K562 (cell line): ENCODE data around the gene DNAH10. TPM values are rescaled to one million over a fixed set of nuclear protein-coding genes. Genes with fewer than 3 reads are reported as not detected.

Experiments used
- ATAC-seq: fragments of 200-7000 bp; cut with Tn5 transposase; 3 replicates; pipeline ENCODE4 v1.9.1; 2020; ENCODE audit warnings: moderate library complexity
- BruUV-seq: library from RNA; stranded (reverse); fragments of 400-500 nt; replicated peaks from 2 replicates; lab custom pipeline; 2021; lab: Mats Ljungman, UMichigan
- CTCF ChIA-PET: fragments of 300-600 bp; formaldehyde crosslinking; extraction: SDS; loops from one replicate; lab custom pipeline; 2021; ENCODE audit warnings: low intra/inter-chr PET ratio; lab: Yijun Ruan, JAX
- POLR2A ChIA-PET: fragments of 300-600, 350-650 bp; sonication (Branson Sonifier 250); formaldehyde crosslinking; extraction: SDS; loops from one replicate; lab custom pipeline; 2021; ENCODE audit warnings: antibody characterized with exemption, inconsistent platforms; lab: Yijun Ruan, JAX
- DNase-seq, 4 experiments: peaks; one replicate each; pipeline versions ENCODE4 v3.0.0 to v3.0.0-alpha.2; 2011 to 2018; ENCODE audit warnings: low spot score in 3 of 4, mixed read lengths in 3 of 4; ENCODE audit errors: extremely low read depth in 1 of 4
- FAIRE-seq: peaks from 2 replicates; lab custom pipeline; 2011; peaks lifted over from hg19 to GRCh38; lab: Jason Lieb, UNC
- H2AFZ ChIP-seq: 2 replicates; pipeline ENCODE4 v1.6.0; 2011; ENCODE audit warnings: low read depth, low read length, control low read depth, inconsistent platforms
- H3K27ac ChIP-seq: fragments of 200-600 bp; 3 replicates; pipeline ENCODE4 v1.8.0; 2011; ENCODE audit warnings: low read depth, mild to moderate bottlenecking, control low read depth, inconsistent platforms, low read length, moderate library complexity, mixed read lengths; ENCODE audit errors: extremely low read depth
- H3K27me3 ChIP-seq, 2 experiments: fragments of 300-600 bp in 1 of 2; 2 replicates in 1 of 2; 3 replicates in 1 of 2; pipeline versions ENCODE4 v1.6.0 to v1.8.0; 2011; ENCODE audit warnings: inconsistent platforms in 2 of 2, low read length in 2 of 2, mild to moderate bottlenecking in 1 of 2, mixed read lengths in 1 of 2, moderate library complexity in 1 of 2; ENCODE audit not compliant: control insufficient read depth in 2 of 2, insufficient read depth in 2 of 2
- H3K36me3 ChIP-seq: fragments of 300-600 bp; 3 replicates; pipeline ENCODE4 v1.8.0; 2011; ENCODE audit warnings: mild to moderate bottlenecking, low read length, inconsistent platforms; ENCODE audit not compliant: control insufficient read depth, insufficient read depth
- H3K4me1 ChIP-seq, 2 experiments: fragments of 200-600 bp in 1 of 2; replicated peaks in 1 of 2; 2 replicates in 1 of 2; 3 replicates in 1 of 2; pipeline versions ENCODE4 v1.5.1 to v1.8.0; 2011; ENCODE audit warnings: inconsistent platforms in 2 of 2, low read length in 2 of 2, mild to moderate bottlenecking in 1 of 2, mixed read lengths in 1 of 2, moderate library complexity in 1 of 2; ENCODE audit not compliant: control insufficient read depth in 2 of 2, insufficient read depth in 2 of 2
- H3K4me2 ChIP-seq: 2 replicates; pipeline ENCODE4 v1.6.1; 2011; ENCODE audit warnings: low read length, control low read depth, inconsistent platforms, mixed read lengths; ENCODE audit not compliant: insufficient read depth
- H3K4me3 ChIP-seq: fragments of 200-600 bp; sonication (generic), shearing (Covaris generic); 2 replicates; pipeline ENCODE4 v1.5.1; 2016; ENCODE audit warnings: control low read depth, inconsistent platforms
- H3K79me2 ChIP-seq: fragments of 200-600 bp; 3 replicates; pipeline ENCODE4 v1.8.0; 2011; ENCODE audit warnings: low read length, inconsistent platforms; ENCODE audit not compliant: control insufficient read depth, insufficient read depth
- H3K9ac ChIP-seq, 2 experiments: 2 replicates each; pipeline versions ENCODE4 v1.6.0 to v1.6.1; 2011; ENCODE audit warnings: low read depth in 2 of 2, low read length in 2 of 2, control low read depth in 1 of 2, inconsistent platforms in 1 of 2, mild to moderate bottlenecking in 1 of 2, mixed read lengths in 1 of 2; ENCODE audit not compliant: insufficient read depth in 1 of 2
- H3K9me1 ChIP-seq: one replicate; pipeline ENCODE4 v1.6.0; 2011; ENCODE audit warnings: inconsistent platforms, mild to moderate bottlenecking, low read length, moderate library complexity; ENCODE audit not compliant: control insufficient read depth, insufficient read depth
- H3K9me3 ChIP-seq: replicated peaks from 2 replicates; pipeline ENCODE4 v1.5.1; 2011; ENCODE audit warnings: low read depth, low read length, inconsistent platforms; ENCODE audit not compliant: control insufficient read depth, insufficient read depth
- H4K20me1 ChIP-seq: replicated peaks from 2 replicates; pipeline ENCODE4 v1.6.1; 2011; ENCODE audit warnings: low read length, inconsistent platforms, mixed read lengths; ENCODE audit not compliant: control insufficient read depth, insufficient read depth
- NCOA2 ChIP-seq, 2 experiments: fragments of 450-650 bp; IDR thresholded peaks; 2 replicates each; pipeline ENCODE4 v1.6.1; 2018; ENCODE audit warnings: mild to moderate bottlenecking in 2 of 2, moderate library complexity in 1 of 2; ENCODE audit not compliant: partially characterized antibody in 2 of 2
- PHF20 ChIP-seq: fragments of 450-650 bp; IDR thresholded peaks from 2 replicates; pipeline ENCODE4 v1.6.1; 2018; ENCODE audit not compliant: partially characterized antibody
- SMAD4 ChIP-seq: fragments of 250-450 bp; sonication (Bioruptor Pico); conservative IDR thresholded peaks from 2 replicates; pipeline ENCODE4 v1.8.0; 2021; ENCODE audit warnings: inconsistent platforms, mild to moderate bottlenecking, moderate library complexity
- SMC3 ChIP-seq: conservative IDR thresholded peaks from 2 replicates; pipeline ENCODE4 v1.6.1; 2011; ENCODE audit warnings: low read depth, low read length, improper control_type of control experiment; ENCODE audit not compliant: insufficient read depth
- WGBS: fragments of 100-300 bp; shearing (Covaris generic); methylation state at CpG from one replicate; pipeline ENCODE4 v1.1.6; 2016; ENCODE audit warnings: low coverage, mixed read lengths; ENCODE audit not compliant: insufficient coverage; ENCODE audit errors: missing lambda C conversion rate; 5-methylcytosine and 5-hydroxymethylcytosine counted together
- in situ Hi-C: fragments of 300-500 bp; cut with MboI; formaldehyde crosslinking; loops from 4 replicates; pipeline ENCODE4 v1.15.0; 2018; ENCODE audit warnings: inconsistent platforms, mixed read lengths
- intact Hi-C: fragments of 100-400 bp; cut with micrococcal nuclease; formaldehyde crosslinking; loops from 2 replicates; pipeline ENCODE4 v1.14.2; 2022
- polyA plus RNA-seq, 8 experiments: library from polyadenylated mRNA; depleted of rRNA in 4 of 8; stranded (reverse) in 5 of 8; unstranded in 3 of 8; fragments of >200 nt; fragmentation: Nextera tagmentation in 2 of 8; fragmentation: Illumina TruSeq in 1 of 8; extraction: Ambion mirVana in 2 of 8; extraction: Trizol in 1 of 8; gene quantifications; 2 replicates each; pipeline versions ENCODE4 v1.2.1 to v1.2.3, GENCODE V29; 2011 to 2014; ENCODE audit warnings: inconsistent platforms in 1 of 8, missing spikeins in 1 of 8
- total RNA-seq, 7 experiments: library from RNA; depleted of rRNA in 6 of 7; stranded (reverse); fragments of >200 nt in 6 of 7; fragmentation: Illumina TruSeq in 2 of 7; extraction: Trizol in 2 of 7; gene quantifications; 2 replicates each; pipeline versions ENCODE4 v1.2.1 to v1.2.3, GENCODE V29; 2011 to 2021; ENCODE audit warnings: low replicate concordance in 1 of 7
- TF ChIP-seq, protein P1 (sequence below): IDR thresholded peaks from 2 replicates; pipeline ENCODE4 v1.6.1; 2012; ENCODE audit warnings: low read depth, low read length, improper control_type of control experiment, borderline replicate concordance
- TF ChIP-seq, protein P2 (sequence below), 2 experiments: fragments of 450-650 bp; formaldehyde crosslinking in 1 of 2; IDR thresholded peaks; 2 replicates each; pipeline versions ENCODE4 v1.4.0 to v1.6.1; 2014 to 2020; ENCODE audit warnings: mild to moderate bottlenecking in 2 of 2, borderline replicate concordance in 1 of 2, low read depth in 1 of 2
- TF ChIP-seq, protein P3 (sequence below), 2 experiments: fragments of 450-650 bp; IDR thresholded peaks; 2 replicates each; pipeline ENCODE4 v1.6.1; 2016

DNAH10 gene
- total and polyA plus RNA-seq, 9 of the 15 experiments (the other 6 are each of a cell fraction or from before 2014, with no cell fraction given), result 0.01 to 0.06 (median 0.04) TPM; not detected in 1

DNA sequence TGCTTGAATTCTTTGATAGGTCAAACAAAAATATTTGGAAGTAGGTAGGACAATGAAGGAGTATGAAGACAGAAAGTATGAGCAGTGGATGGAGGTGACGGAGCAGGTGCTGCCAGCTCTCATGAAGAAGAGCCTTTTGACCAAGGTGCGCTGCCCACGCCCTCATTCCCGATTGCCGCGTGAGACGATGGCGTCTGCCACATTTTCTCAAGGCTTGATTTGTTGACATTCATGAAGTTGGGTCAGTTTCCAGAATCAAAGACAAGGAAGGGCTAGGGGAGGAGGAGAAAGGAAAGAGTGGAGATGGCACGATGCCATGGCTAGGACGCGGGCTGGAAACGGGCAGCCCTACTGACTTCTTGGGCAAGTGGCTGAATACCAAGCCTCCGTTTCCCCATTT, 37.1 kb downstream of the DNAH10 start (continued):
- TF ChIP-seq SMAD4 (CRISPR knock-in tag), result no peak

DNA sequence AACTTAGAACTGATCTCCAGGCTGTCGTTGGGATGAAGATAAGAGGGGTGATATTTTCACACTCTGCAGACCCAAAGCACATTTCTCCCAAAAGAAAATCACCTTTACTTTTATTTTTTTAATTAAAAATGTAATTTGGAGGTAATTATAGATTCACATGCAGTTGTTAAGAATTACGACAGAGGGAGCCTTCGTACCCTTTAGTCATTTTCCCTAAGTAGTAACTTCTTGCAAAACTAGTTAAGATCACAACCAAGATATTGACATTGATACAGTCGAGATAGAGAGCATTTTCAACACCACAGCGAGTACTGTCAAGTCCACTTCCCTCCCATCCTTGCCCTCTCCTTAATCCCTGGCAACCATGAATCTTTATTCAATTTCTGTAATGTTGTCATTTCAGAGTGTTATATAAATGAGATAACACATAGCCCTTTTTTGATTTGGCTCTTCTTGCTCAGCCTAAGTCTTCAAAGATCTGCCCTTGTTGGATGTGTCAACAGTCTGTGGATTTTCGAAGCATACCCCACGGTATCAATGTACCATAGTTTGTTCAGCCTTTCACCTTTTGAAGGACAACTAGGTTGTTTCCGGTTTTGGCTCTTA, 39.6 kb downstream of the DNAH10 start:
- POLR2A ChIA-PET, result no interaction called here
- ATAC-seq, result no peak
- in situ Hi-C loops, result no loop called here
- TF ChIP-seq SMC3 (peak; percentile 32; the same call in 1 of the 2 replicates), NCOA2 (IDR thresholded peaks at IDR 0.05; ENCODE audit: partially characterized antibody in 2 of 2) (no peak), PHF20 (no peak)
- TF ChIP-seq, protein P1, sequence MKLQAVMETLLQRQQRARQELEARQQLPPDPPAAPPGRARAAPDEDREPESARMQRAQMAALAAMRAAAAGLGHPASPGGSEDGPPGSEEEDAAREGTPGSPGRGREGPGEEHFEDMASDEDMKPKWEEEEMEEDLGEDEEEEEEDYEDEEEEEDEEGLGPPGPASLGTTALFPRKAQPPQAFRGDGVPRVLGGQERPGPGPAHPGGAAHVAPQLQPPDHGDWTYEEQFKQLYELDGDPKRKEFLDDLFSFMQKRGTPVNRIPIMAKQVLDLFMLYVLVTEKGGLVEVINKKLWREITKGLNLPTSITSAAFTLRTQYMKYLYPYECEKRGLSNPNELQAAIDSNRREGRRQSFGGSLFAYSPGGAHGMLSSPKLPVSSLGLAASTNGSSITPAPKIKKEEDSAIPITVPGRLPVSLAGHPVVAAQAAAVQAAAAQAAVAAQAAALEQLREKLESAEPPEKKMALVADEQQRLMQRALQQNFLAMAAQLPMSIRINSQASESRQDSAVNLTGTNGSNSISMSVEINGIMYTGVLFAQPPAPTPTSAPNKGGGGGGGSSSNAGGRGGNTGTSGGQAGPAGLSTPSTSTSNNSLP, result peak; percentile 75; the same call in 1 of the 2 replicates
- TF ChIP-seq, protein P2, sequence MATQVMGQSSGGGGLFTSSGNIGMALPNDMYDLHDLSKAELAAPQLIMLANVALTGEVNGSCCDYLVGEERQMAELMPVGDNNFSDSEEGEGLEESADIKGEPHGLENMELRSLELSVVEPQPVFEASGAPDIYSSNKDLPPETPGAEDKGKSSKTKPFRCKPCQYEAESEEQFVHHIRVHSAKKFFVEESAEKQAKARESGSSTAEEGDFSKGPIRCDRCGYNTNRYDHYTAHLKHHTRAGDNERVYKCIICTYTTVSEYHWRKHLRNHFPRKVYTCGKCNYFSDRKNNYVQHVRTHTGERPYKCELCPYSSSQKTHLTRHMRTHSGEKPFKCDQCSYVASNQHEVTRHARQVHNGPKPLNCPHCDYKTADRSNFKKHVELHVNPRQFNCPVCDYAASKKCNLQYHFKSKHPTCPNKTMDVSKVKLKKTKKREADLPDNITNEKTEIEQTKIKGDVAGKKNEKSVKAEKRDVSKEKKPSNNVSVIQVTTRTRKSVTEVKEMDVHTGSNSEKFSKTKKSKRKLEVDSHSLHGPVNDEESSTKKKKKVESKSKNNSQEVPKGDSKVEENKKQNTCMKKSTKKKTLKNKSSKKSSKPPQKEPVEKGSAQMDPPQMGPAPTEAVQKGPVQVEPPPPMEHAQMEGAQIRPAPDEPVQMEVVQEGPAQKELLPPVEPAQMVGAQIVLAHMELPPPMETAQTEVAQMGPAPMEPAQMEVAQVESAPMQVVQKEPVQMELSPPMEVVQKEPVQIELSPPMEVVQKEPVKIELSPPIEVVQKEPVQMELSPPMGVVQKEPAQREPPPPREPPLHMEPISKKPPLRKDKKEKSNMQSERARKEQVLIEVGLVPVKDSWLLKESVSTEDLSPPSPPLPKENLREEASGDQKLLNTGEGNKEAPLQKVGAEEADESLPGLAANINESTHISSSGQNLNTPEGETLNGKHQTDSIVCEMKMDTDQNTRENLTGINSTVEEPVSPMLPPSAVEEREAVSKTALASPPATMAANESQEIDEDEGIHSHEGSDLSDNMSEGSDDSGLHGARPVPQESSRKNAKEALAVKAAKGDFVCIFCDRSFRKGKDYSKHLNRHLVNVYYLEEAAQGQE (IDR thresholded peaks at IDR 0.05; ENCODE audit: borderline replicate concordance), result peak; percentile 57; the same call in 1 of the 2 replicates
- TF ChIP-seq, protein P2 (CRISPR knock-in tag; IDR thresholded peaks at IDR 0.05; ENCODE audit: low read depth), result no peak
- TF ChIP-seq, protein P3, sequence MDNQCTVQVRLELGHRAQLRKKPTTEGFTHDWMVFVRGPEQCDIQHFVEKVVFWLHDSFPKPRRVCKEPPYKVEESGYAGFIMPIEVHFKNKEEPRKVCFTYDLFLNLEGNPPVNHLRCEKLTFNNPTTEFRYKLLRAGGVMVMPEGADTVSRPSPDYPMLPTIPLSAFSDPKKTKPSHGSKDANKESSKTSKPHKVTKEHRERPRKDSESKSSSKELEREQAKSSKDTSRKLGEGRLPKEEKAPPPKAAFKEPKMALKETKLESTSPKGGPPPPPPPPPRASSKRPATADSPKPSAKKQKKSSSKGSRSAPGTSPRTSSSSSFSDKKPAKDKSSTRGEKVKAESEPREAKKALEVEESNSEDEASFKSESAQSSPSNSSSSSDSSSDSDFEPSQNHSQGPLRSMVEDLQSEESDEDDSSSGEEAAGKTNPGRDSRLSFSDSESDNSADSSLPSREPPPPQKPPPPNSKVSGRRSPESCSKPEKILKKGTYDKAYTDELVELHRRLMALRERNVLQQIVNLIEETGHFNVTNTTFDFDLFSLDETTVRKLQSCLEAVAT (IDR thresholded peaks at IDR 0.05), result no peak

More for the DNA sequence above, 39.6 kb downstream of the DNAH10 start:
- Histone ChIP-seq H3K9ac (no peak overlapping the region), H3K9me3 (no peaks in the 10 kb centered on the region), H3K36me3 (no peaks in the 10 kb centered on the region), H3K27me3 (peaks cover 11 to 20% of the 10 kb centered on the region in 2 experiments), H2AFZ (no peak overlapping the region), H3K4me1 (no peaks in the 10 kb centered on the region; a peak in 1 of 5 replicates), H3K27ac (no peak overlapping the region), H3K4me3 (no peak overlapping the region), H3K79me2 (no peaks in the 10 kb centered on the region), H4K20me1 (no peaks in the 10 kb centered on the region), H3K9me1 (no peaks in the 10 kb centered on the region), H3K4me2 (no peak overlapping the region)
- FAIRE-seq (peak; percentile 55), DNase-seq (peak in 1 of 4 experiments; percentile 31)
- CTCF ChIA-PET, result interaction anchor here (0.6 to 1.0 kb wide), 3 partner anchors 183 to 949 kb away, joined by 3 to 6 read pairs (median 6); no protein-coding TSS in a partner anchor
- BruUV-seq, result no TSS peak
- 11% methylated on average over 8 of the region's 8 CpGs for WGBS
- intact Hi-C loops, result loop anchor here (2.0 to 5.0 kb wide), 3 partner anchors 126 to 231 kb away; no protein-coding TSS in a partner anchor
